Liver (tissue), 3 donors: Measurements from ENCODE around the gene ELOVL2.

Experiments
- GABPA ChIP-seq, 2 donors: IDR thresholded peaks in 1 of 2; conservative IDR thresholded peaks in 1 of 2; 2 replicates each; pipeline ENCODE4 v1.6.1; 2016; ENCODE audit warnings: antibody characterized with exemption in 2 of 2, mild to moderate bottlenecking in 1 of 2, moderate library complexity in 1 of 2
- HNF4A ChIP-seq, 2 donors: conservative IDR thresholded peaks; 2 replicates each; pipeline ENCODE4 v1.6.1; 2016; ENCODE audit warnings: antibody characterized with exemption in 2 of 2, mild to moderate bottlenecking in 2 of 2
- JUND ChIP-seq, 2 donors: IDR thresholded peaks; 2 replicates each; pipeline ENCODE4 v1.6.1; 2016; ENCODE audit warnings: antibody characterized with exemption in 2 of 2
- RAD21 ChIP-seq, 2 donors: IDR thresholded peaks; 2 replicates each; pipeline ENCODE4 v1.6.1; 2016; ENCODE audit warnings: antibody characterized with exemption in 2 of 2, mild to moderate bottlenecking in 2 of 2
- RXRA ChIP-seq, 2 donors: IDR thresholded peaks; 2 replicates each; pipeline ENCODE4 v1.6.1; 2017 to 2018; ENCODE audit warnings: antibody characterized with exemption in 2 of 2, mild to moderate bottlenecking in 1 of 2
- TAF1 ChIP-seq: conservative IDR thresholded peaks from 2 replicates; pipeline ENCODE4 v1.6.1; 2016; ENCODE audit warnings: antibody characterized with exemption, mild to moderate bottlenecking
- YY1 ChIP-seq: IDR thresholded peaks from 2 replicates; pipeline ENCODE4 v1.6.1; 2016; ENCODE audit warnings: antibody characterized with exemption, mild to moderate bottlenecking
- TF ChIP-seq, protein P1 (sequence below): IDR thresholded peaks from 2 replicates; pipeline ENCODE4 v1.6.1; 2016; ENCODE audit warnings: antibody characterized with exemption
- TF ChIP-seq, protein P2 (sequence below): fragments of 150-350 bp; IDR thresholded peaks from 2 replicates; pipeline ENCODE4 v1.5.1; 2017; ENCODE audit warnings: improper control_type of control experiment, low read depth, low read length; ENCODE audit not compliant: missing input control
- TF ChIP-seq, protein P3 (sequence below): IDR thresholded peaks from 2 replicates; pipeline ENCODE4 v1.6.1; 2016; ENCODE audit warnings: antibody characterized with exemption
- TF ChIP-seq, protein P4 (sequence below): IDR thresholded peaks from 2 replicates; pipeline ENCODE4 v1.6.1; 2016; ENCODE audit warnings: antibody characterized with exemption, mild to moderate bottlenecking
- donor health status: healthy.
- donor health status: healthy.

DNA sequence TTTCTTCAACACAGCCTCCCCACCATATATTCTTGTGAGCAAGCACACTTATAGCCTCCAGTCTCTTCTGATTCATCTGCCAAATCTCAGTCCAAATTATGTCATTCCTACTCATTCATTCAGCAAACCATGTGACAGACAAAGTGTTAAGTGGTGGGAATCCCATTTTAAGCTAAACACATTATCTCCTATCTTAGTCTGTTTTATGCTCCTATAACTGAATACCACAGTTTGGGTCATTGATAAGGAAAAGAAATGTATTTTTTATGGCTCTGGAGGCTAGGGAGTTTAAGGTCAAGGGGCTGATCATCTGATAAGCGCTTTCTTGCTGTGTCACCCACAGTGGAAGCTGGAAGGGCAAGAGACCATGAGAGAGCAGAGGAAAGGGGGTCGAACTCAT lies 25.7 kb upstream of the ELOVL2 start:
- TF ChIP-seq, protein P1, sequence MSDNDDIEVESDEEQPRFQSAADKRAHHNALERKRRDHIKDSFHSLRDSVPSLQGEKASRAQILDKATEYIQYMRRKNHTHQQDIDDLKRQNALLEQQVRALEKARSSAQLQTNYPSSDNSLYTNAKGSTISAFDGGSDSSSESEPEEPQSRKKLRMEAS: no peak
- TF ChIP-seq, protein P2, sequence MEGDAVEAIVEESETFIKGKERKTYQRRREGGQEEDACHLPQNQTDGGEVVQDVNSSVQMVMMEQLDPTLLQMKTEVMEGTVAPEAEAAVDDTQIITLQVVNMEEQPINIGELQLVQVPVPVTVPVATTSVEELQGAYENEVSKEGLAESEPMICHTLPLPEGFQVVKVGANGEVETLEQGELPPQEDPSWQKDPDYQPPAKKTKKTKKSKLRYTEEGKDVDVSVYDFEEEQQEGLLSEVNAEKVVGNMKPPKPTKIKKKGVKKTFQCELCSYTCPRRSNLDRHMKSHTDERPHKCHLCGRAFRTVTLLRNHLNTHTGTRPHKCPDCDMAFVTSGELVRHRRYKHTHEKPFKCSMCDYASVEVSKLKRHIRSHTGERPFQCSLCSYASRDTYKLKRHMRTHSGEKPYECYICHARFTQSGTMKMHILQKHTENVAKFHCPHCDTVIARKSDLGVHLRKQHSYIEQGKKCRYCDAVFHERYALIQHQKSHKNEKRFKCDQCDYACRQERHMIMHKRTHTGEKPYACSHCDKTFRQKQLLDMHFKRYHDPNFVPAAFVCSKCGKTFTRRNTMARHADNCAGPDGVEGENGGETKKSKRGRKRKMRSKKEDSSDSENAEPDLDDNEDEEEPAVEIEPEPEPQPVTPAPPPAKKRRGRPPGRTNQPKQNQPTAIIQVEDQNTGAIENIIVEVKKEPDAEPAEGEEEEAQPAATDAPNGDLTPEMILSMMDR: no peak
- no peak for TF ChIP-seq RAD21 (IDR thresholded peaks at IDR 0.05)
- TF ChIP-seq, protein P3, sequence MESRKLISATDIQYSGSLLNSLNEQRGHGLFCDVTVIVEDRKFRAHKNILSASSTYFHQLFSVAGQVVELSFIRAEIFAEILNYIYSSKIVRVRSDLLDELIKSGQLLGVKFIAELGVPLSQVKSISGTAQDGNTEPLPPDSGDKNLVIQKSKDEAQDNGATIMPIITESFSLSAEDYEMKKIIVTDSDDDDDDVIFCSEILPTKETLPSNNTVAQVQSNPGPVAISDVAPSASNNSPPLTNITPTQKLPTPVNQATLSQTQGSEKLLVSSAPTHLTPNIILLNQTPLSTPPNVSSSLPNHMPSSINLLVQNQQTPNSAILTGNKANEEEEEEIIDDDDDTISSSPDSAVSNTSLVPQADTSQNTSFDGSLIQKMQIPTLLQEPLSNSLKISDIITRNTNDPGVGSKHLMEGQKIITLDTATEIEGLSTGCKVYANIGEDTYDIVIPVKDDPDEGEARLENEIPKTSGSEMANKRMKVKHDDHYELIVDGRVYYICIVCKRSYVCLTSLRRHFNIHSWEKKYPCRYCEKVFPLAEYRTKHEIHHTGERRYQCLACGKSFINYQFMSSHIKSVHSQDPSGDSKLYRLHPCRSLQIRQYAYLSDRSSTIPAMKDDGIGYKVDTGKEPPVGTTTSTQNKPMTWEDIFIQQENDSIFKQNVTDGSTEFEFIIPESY: no peak
- TF ChIP-seq, protein P4, sequence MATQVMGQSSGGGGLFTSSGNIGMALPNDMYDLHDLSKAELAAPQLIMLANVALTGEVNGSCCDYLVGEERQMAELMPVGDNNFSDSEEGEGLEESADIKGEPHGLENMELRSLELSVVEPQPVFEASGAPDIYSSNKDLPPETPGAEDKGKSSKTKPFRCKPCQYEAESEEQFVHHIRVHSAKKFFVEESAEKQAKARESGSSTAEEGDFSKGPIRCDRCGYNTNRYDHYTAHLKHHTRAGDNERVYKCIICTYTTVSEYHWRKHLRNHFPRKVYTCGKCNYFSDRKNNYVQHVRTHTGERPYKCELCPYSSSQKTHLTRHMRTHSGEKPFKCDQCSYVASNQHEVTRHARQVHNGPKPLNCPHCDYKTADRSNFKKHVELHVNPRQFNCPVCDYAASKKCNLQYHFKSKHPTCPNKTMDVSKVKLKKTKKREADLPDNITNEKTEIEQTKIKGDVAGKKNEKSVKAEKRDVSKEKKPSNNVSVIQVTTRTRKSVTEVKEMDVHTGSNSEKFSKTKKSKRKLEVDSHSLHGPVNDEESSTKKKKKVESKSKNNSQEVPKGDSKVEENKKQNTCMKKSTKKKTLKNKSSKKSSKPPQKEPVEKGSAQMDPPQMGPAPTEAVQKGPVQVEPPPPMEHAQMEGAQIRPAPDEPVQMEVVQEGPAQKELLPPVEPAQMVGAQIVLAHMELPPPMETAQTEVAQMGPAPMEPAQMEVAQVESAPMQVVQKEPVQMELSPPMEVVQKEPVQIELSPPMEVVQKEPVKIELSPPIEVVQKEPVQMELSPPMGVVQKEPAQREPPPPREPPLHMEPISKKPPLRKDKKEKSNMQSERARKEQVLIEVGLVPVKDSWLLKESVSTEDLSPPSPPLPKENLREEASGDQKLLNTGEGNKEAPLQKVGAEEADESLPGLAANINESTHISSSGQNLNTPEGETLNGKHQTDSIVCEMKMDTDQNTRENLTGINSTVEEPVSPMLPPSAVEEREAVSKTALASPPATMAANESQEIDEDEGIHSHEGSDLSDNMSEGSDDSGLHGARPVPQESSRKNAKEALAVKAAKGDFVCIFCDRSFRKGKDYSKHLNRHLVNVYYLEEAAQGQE: no peak
- TF ChIP-seq RXRA (IDR thresholded peaks at IDR 0.05): no peak
- no peak for TF ChIP-seq TAF1
- TF ChIP-seq JUND (IDR thresholded peaks at IDR 0.05): no peak
- no peak for TF ChIP-seq HNF4A (conservative IDR thresholded peaks at IDR 0.05)
- TF ChIP-seq YY1: no peak
- no peak for TF ChIP-seq GABPA (IDR thresholded peaks at IDR 0.05 in 1 of 2, conservative IDR thresholded peaks at IDR 0.05 in 1 of 2)
